ENCODE measurements around the gene GRK1. TPM values are rescaled to one million over a fixed set of nuclear protein-coding genes. Genes with fewer than 3 reads are reported as not detected.
"Not testable (repeated sequence)": the region's sequence is repeated elsewhere in the genome, so short reads cannot be mapped to it uniquely, and the experiment has no call there.

The GRK1 gene
- total RNA-seq, 4 donors from 2014 or later = 0.07 to 0.12 TPM; not detected in 2

DNA sequence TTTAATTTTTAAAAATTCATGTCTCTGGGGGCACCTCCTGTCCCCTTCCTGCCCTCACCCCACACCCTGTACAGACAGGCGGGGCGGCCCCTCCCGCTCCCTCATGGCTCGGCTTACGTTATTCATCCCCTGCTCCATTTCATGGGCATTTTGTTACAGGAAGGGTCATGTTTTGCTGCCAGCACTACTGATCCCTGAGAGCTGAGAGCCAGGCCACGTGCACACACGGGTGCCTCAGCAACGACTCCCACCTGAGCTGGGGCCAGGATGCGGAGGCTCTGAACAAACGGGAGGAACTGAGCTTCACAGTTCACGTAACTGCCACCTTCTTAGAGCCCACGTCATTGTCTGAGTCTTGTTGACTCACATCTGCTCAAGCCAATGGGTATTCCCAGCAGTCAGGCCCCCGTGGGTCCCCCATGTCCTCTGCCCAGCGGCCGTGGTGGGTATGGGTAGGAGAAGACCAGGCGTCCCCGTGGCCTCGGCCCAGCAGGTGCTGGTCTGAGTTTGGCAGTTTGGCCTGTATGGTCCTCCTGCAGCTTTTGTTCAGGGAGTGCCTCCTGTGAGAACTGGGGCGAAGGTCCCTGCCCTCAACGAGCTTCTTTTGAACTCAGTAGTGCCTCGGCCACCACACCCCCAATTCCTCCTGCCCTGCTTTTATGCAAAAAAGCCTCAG is 75.6 kb downstream of the GRK1 start:
- intact Hi-C loops (cut with DNase I; ENCODE audit: low total_unique reads) = no loop called here
- no peaks in the 10 kb centered on the region for H3K9me3 ChIP-seq
- no peaks in the 10 kb centered on the region for H3K36me3 ChIP-seq
- TF ChIP-seq, protein P1, sequence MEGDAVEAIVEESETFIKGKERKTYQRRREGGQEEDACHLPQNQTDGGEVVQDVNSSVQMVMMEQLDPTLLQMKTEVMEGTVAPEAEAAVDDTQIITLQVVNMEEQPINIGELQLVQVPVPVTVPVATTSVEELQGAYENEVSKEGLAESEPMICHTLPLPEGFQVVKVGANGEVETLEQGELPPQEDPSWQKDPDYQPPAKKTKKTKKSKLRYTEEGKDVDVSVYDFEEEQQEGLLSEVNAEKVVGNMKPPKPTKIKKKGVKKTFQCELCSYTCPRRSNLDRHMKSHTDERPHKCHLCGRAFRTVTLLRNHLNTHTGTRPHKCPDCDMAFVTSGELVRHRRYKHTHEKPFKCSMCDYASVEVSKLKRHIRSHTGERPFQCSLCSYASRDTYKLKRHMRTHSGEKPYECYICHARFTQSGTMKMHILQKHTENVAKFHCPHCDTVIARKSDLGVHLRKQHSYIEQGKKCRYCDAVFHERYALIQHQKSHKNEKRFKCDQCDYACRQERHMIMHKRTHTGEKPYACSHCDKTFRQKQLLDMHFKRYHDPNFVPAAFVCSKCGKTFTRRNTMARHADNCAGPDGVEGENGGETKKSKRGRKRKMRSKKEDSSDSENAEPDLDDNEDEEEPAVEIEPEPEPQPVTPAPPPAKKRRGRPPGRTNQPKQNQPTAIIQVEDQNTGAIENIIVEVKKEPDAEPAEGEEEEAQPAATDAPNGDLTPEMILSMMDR (IDR thresholded peaks at IDR 0.05) = no peak
- TF ChIP-seq POLR2A (IDR thresholded peaks at IDR 0.05) = no peak
- no peaks in the 10 kb centered on the region for H3K27me3 ChIP-seq
- no peaks in the 10 kb centered on the region for H3K4me1 ChIP-seq
- DNase-seq = no peak
- no peak overlapping the region for H3K4me3 ChIP-seq
- H3K27ac ChIP-seq = no peak overlapping the region

DNA sequence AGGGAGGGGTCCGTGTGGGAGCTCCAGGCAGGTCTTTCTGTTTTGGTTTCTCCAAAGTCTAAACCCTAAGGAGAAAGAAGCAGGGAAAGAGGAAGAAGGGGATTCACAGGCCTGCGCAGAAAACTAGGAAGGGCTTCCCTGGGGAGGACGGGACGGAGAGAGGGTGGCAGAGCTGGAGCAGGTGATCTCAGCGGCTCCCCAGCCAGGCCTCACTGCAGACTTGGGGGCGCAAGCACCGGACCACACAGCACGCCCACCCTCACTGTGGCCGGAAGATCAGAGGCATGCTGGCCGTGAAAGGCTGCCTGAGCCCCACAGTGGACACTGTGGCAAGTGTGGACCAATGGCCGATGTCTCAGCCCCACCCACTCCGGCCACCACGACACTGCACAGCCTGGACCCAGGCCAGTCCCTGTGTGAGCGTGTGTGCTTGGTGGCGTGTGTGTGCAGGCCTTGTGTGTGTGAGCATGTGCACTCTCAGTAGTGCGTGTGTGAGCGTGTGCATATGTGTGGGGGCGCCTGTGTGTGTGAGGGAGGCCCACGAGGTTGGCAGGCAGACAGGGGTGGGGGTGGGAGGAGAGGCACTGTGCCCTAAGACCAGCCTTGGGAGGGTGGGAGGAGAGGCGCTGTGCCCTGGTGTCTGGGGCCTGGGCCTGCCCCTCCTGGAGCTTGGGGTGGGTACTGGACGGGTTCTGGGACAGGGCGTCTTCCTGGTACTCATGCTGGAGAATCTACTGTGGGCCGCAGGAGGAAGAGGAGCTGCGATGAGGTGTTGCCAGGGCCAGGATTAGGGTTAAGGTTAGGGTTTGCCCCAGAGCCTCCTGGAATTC is 76.6 kb downstream of the GRK1 start:
- no peaks in the 10 kb centered on the region for H3K36me3 ChIP-seq
- intact Hi-C loops (cut with DNase I; ENCODE audit: low total_unique reads) = no loop called here
- H3K4me3 ChIP-seq = no peak overlapping the region
- no peaks in the 10 kb centered on the region for H3K9me3 ChIP-seq
- DNase-seq = no peak
- no peak overlapping the region for H3K27ac ChIP-seq
- H3K4me1 ChIP-seq = no peaks in the 10 kb centered on the region
- no peaks in the 10 kb centered on the region for H3K27me3 ChIP-seq
- TF ChIP-seq, protein P1 (IDR thresholded peaks at IDR 0.05) = no peak
- TF ChIP-seq POLR2A (IDR thresholded peaks at IDR 0.05) = no peak

DNA sequence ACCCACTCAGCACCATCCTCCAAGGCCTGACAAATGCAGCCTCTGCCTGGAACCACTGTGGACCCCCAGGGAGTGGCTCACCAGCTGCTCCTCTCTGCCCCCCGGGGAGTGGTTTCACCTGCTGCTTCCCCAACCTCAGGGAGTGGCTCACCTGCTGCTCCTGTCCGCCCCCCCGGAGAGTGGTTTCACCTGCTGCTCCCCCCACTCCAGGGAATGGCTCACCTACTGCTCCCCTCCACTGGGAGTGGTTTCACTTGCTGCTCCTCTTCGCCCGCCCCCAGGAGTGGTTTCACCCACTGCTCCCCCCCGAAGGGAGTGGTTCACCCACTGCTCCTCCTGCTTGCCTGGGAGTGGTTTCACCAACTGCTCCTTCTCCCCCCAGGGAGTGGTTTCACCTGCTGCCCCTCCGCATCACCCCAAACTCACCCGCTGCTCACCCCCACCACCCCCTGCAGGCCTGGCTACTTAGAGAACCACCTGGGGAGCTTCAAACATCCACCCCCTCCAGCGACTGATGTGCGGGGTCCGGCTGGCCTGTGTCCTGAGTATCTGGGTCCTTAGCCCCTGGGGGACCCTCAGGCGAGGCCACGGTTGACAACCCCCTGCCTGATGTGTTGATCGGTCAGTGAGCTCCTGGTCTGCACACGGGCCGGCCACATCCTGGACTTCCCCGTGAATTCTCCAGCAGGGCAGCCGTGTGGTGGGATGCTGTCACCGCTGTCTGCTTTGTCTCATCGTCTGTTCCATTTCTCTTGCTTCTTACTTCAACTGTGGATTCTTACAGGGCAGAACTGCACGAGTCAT is 77.4 kb downstream of the GRK1 start:
- no peaks in the 10 kb centered on the region for H3K36me3 ChIP-seq

DNA sequence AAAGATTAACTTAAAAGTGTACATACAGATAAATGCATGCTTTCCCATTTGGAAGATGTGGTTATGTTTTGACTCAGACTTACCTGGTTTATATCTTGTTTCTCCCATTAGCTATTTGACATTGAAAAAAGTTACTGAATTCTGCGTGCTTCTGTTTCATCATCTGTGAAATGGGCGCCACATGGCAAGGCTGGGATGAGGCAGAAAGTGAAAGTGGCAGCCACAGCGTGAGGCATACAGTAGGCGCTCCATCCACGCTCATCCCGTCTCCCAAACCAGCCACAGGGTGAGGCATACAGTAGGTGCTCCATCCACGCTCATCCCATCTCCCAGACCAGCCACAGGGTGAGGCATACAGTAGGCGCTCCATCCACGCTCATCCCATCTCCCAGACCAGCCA is 78.0 kb downstream of the GRK1 start:
- no peaks in the 10 kb centered on the region for H3K36me3 ChIP-seq
- H3K4me3 ChIP-seq = no peak overlapping the region
- no peak for DNase-seq
- H3K4me1 ChIP-seq = no peaks in the 10 kb centered on the region
- no peaks in the 10 kb centered on the region for H3K27me3 ChIP-seq
- intact Hi-C loops (cut with DNase I; ENCODE audit: low total_unique reads) = no loop called here
- TF ChIP-seq, protein P1 (IDR thresholded peaks at IDR 0.05) = no peak
- TF ChIP-seq POLR2A (IDR thresholded peaks at IDR 0.05) = no peak
- H3K9me3 ChIP-seq = no peaks in the 10 kb centered on the region
- no peak overlapping the region for H3K27ac ChIP-seq

More for the DNA sequence above, 77.4 kb downstream of the GRK1 start:
- no peak for DNase-seq
- Histone ChIP-seq H3K9me3 (no peaks in the 10 kb centered on the region), H3K27ac (no peak overlapping the region), H3K4me1 (no peaks in the 10 kb centered on the region), H3K27me3 (no peaks in the 10 kb centered on the region), H3K4me3 (no peak overlapping the region)
- intact Hi-C loops (cut with DNase I; ENCODE audit: low total_unique reads) = no loop called here
- no peak for TF ChIP-seq POLR2A (IDR thresholded peaks at IDR 0.05)
- TF ChIP-seq, protein P1 (IDR thresholded peaks at IDR 0.05) = no peak

DNA sequence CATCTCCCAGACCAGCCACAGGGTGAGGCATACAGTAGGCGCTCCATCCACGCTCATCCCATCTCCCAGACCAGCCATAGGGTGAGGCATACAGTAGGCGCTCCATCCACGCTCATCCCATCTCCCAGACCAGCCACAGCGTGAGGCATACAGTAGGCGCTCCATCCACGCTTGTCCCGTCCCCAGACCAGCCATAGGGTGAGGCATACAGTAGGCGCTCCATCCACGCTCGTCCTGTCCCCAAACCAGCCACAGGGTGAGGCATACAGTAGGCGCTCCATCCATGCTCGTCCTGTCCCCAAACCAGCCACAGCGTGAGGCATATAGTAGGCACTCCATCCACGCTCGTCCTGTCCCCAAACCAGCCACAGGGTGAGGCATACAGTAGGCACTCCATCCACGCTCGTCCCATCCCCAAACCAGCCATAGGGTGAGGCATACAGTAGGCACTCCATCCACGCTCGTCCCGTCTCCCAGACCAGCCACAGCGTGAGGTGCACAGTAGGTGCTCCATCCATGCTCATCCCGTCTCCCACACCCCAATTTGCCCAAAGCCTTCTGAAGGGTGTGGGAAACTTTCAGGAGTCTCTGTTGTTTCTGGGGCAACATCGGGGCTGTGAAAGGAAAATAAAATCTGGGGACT is 78.6 kb downstream of the GRK1 start:
- DNase-seq; H3K4me3 ChIP-seq; H3K36me3 ChIP-seq; H3K4me1 ChIP-seq; H3K9me3 ChIP-seq; H3K27ac ChIP-seq; intact Hi-C loops (cut with DNase I; ENCODE audit: low total_unique reads); H3K27me3 ChIP-seq: not testable (repeated sequence)

All from uterus (tissue), 4 donors.